Liver (tissue), 9 donors: ENCODE results near the gene SP7. TPM values are rescaled to one million over a fixed set of nuclear protein-coding genes. Genes with fewer than 3 reads are reported as not detected.
A peak's percentile ranks its signal among the peaks of the same experiment; 100 is the strongest.

Experiments used
- DNase-seq: peaks from one replicate; pipeline ENCODE4 v3.0.0-alpha.2; 2017; ENCODE audit warnings: low spot score
- H3K27ac ChIP-seq, 2 donors: one replicate each; pipeline ENCODE4 v1.7.0; 2013; ENCODE audit warnings: inconsistent platforms in 2 of 2, low read length in 2 of 2, control low read depth in 1 of 2, low read depth in 1 of 2, mild to moderate bottlenecking in 1 of 2
- H3K27me3 ChIP-seq, 4 donors: one replicate each; pipeline versions ENCODE4 v1.6.1 to v1.7.0; 2013; ENCODE audit warnings: low read length in 3 of 4, inconsistent platforms in 1 of 4, mild to moderate bottlenecking in 1 of 4, moderate library complexity in 1 of 4; ENCODE audit not compliant: control insufficient read depth in 4 of 4, insufficient read depth in 4 of 4
- H3K36me3 ChIP-seq, 4 donors: one replicate each; pipeline versions ENCODE4 v1.6.1 to v1.7.0; 2013; ENCODE audit warnings: low read length in 3 of 4, mild to moderate bottlenecking in 3 of 4, low read depth in 1 of 4, moderate library complexity in 1 of 4; ENCODE audit not compliant: control insufficient read depth in 4 of 4, insufficient read depth in 3 of 4
- H3K4me1 ChIP-seq, 4 donors: one replicate each; pipeline versions ENCODE4 v1.6.1 to v1.7.0; 2013; ENCODE audit warnings: low read length in 3 of 4, mild to moderate bottlenecking in 3 of 4, moderate library complexity in 1 of 4; ENCODE audit not compliant: control insufficient read depth in 4 of 4, insufficient read depth in 4 of 4
- H3K4me3 ChIP-seq, 3 donors: one replicate each; pipeline versions ENCODE4 v1.6.1 to v1.7.0; 2013; ENCODE audit warnings: low read length in 3 of 3, control low read depth in 1 of 3, low read depth in 1 of 3, mild to moderate bottlenecking in 1 of 3
- H3K9ac ChIP-seq, 2 donors: one replicate each; pipeline ENCODE4 v1.7.0; 2013; ENCODE audit warnings: low read length in 2 of 2, mild to moderate bottlenecking in 2 of 2, moderate library complexity in 2 of 2, control low read depth in 1 of 2, low read depth in 1 of 2
- H3K9me3 ChIP-seq, 4 donors: one replicate each; pipeline versions ENCODE4 v1.6.1 to v1.7.0; 2013; ENCODE audit warnings: low read length in 3 of 4; ENCODE audit not compliant: control insufficient read depth in 4 of 4
- CTCF ChIP-seq: fragments of 150-350 bp; IDR thresholded peaks from 2 replicates; pipeline ENCODE4 v1.5.1; 2017; ENCODE audit warnings: improper control_type of control experiment, low read depth, low read length; ENCODE audit not compliant: missing input control
- EGR1 ChIP-seq, 2 donors: IDR thresholded peaks; 2 replicates each; pipeline ENCODE4 v1.6.1; 2016 to 2018; ENCODE audit warnings: antibody characterized with exemption in 2 of 2, low read depth in 2 of 2
- FOXA1 ChIP-seq: IDR thresholded peaks from 2 replicates; pipeline ENCODE4 v1.6.1; 2016; ENCODE audit warnings: antibody characterized with exemption
- FOXA2 ChIP-seq: IDR thresholded peaks from 2 replicates; pipeline ENCODE4 v1.6.1; 2016; ENCODE audit warnings: antibody characterized with exemption
- GABPA ChIP-seq, 2 donors: IDR thresholded peaks in 1 of 2; conservative IDR thresholded peaks in 1 of 2; 2 replicates each; pipeline ENCODE4 v1.6.1; 2016; ENCODE audit warnings: antibody characterized with exemption in 2 of 2, mild to moderate bottlenecking in 1 of 2, moderate library complexity in 1 of 2
- JUND ChIP-seq, 2 donors: IDR thresholded peaks; 2 replicates each; pipeline ENCODE4 v1.6.1; 2016; ENCODE audit warnings: antibody characterized with exemption in 2 of 2
- NR2F2 ChIP-seq: IDR thresholded peaks from 2 replicates; pipeline ENCODE4 v1.6.1; 2016; ENCODE audit warnings: antibody characterized with exemption
- RAD21 ChIP-seq, 2 donors: IDR thresholded peaks; 2 replicates each; pipeline ENCODE4 v1.6.1; 2016; ENCODE audit warnings: antibody characterized with exemption in 2 of 2, mild to moderate bottlenecking in 2 of 2
- REST ChIP-seq: IDR thresholded peaks from 2 replicates; pipeline ENCODE4 v1.6.1; 2016; ENCODE audit warnings: antibody characterized with exemption, mild to moderate bottlenecking
- RXRA ChIP-seq, 2 donors: IDR thresholded peaks; 2 replicates each; pipeline ENCODE4 v1.6.1; 2017 to 2018; ENCODE audit warnings: antibody characterized with exemption in 2 of 2, mild to moderate bottlenecking in 1 of 2
- SP1 ChIP-seq: IDR thresholded peaks from 2 replicates; pipeline ENCODE4 v1.6.1; 2018; ENCODE audit warnings: antibody characterized with exemption, mild to moderate bottlenecking
- YY1 ChIP-seq: IDR thresholded peaks from 2 replicates; pipeline ENCODE4 v1.6.1; 2016; ENCODE audit warnings: antibody characterized with exemption, mild to moderate bottlenecking
- WGBS: extraction: QIAGEN DNeasy Blood & Tissue Kit; methylation state at CpG from one replicate; pipeline ENCODE4 v1.1.7; 2013; 5-methylcytosine and 5-hydroxymethylcytosine counted together
- polyA plus RNA-seq, 2 donors: library from polyadenylated mRNA; stranded (reverse) in 1 of 2; unstranded in 1 of 2; fragments of 200-250 nt in 1 of 2; fragments of >200 nt in 1 of 2; fragmentation: Nextera tagmentation in 1 of 2; extraction: Ambion mirVana in 1 of 2; gene quantifications; one replicate each; pipeline versions ENCODE4 v1.2.1 to v1.2.3, GENCODE V29; 2013 to 2015
- total RNA-seq, 2 donors: library from RNA; depleted of rRNA; stranded (reverse); fragments of >200 nt; gene quantifications; one replicate each; pipeline ENCODE4 v1.2.3, GENCODE V29; 2014
- TF ChIP-seq, protein P1 (sequence below): IDR thresholded peaks from 2 replicates; pipeline ENCODE4 v1.6.1; 2016; ENCODE audit warnings: antibody characterized with exemption
- TF ChIP-seq, protein P2 (sequence below): IDR thresholded peaks from 2 replicates; pipeline ENCODE4 v1.6.1; 2016; ENCODE audit warnings: antibody characterized with exemption
- donor health status: healthy.
- donor health status: healthy.
- donor health status: healthy.
- donor health status: healthy.
- donor health status: healthy.

SP7 gene
- total and polyA plus RNA-seq, 4 donors = not detected

DNA sequence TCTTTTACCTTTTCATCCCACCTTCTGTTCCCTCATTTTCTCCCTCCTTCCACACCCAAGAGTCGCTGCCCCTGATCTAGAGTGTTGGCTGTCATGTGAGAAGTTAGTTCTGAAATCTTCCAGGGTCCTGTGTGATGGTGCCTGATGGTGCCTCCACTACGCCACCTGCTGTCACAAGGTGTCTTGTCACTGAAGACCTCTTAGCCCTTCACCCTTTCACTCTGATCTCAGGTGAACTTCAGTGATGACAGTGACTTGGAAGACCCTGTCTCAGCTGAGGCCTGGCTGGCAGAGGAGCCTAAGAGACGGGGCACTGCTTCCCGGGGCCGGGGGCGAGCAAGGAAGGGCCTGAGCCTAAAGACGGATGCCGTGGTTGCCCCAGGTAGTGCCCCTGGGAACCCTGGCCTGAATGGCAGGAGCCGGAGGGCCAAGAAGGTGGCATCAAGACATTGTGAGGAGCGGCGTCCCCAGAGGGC lies 48.4 kb downstream of the SP7 start:
- no peak overlapping the region for H3K4me3 ChIP-seq
- no peaks in the 10 kb centered on the region for H3K27me3 ChIP-seq
- DNase-seq = peak; percentile 76
- no peak overlapping the region for H3K27ac ChIP-seq
- no peak overlapping the region for H3K9ac ChIP-seq
- 85% methylated on average over 11 of the region's 11 CpGs for WGBS
- TF ChIP-seq, protein P1, sequence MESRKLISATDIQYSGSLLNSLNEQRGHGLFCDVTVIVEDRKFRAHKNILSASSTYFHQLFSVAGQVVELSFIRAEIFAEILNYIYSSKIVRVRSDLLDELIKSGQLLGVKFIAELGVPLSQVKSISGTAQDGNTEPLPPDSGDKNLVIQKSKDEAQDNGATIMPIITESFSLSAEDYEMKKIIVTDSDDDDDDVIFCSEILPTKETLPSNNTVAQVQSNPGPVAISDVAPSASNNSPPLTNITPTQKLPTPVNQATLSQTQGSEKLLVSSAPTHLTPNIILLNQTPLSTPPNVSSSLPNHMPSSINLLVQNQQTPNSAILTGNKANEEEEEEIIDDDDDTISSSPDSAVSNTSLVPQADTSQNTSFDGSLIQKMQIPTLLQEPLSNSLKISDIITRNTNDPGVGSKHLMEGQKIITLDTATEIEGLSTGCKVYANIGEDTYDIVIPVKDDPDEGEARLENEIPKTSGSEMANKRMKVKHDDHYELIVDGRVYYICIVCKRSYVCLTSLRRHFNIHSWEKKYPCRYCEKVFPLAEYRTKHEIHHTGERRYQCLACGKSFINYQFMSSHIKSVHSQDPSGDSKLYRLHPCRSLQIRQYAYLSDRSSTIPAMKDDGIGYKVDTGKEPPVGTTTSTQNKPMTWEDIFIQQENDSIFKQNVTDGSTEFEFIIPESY = no peak
- TF ChIP-seq CTCF (peak; percentile 70), RAD21 (IDR thresholded peaks at IDR 0.05) (peak; percentile 85 to 93), NR2F2 (peak; percentile 21)
- no peaks in the 10 kb centered on the region for H3K9me3 ChIP-seq
- peaks cover 0 to 10% (median 4%) of the 10 kb centered on the region in 4 donors for H3K36me3 ChIP-seq
- no peaks in the 10 kb centered on the region for H3K4me1 ChIP-seq

DNA sequence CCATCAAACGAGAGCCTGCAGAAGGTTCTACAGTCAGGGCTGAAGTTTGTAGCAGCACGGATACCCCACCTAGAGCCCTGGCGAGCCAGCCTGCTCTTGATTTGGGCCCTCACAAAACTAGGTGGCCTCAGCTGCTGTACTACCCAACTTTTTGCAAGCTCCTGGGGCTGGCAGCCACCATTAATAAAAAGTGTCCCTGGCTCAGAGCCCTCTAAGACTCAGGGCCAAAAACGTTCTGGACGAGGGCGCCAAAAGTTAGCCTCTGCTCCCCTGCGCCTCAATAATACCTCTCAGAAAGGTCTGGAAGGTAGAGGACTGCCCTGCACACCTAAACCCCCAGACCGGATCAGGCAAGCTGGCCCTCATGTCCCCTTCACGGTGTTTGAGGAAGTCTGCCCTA lies 49.7 kb downstream of the SP7 start:
- H3K27me3 ChIP-seq = no peaks in the 10 kb centered on the region
- H3K4me3 ChIP-seq = no peak overlapping the region
- peaks cover 0 to 7% (median 1%) of the 10 kb centered on the region in 4 donors for H3K36me3 ChIP-seq
- WGBS = 90% methylated on average over 9 of the region's 9 CpGs
- H3K9ac ChIP-seq = no peak overlapping the region
- H3K4me1 ChIP-seq = no peaks in the 10 kb centered on the region
- H3K9me3 ChIP-seq = no peaks in the 10 kb centered on the region
- no peak overlapping the region for H3K27ac ChIP-seq
- DNase-seq = no peak
- TF ChIP-seq NR2F2 (no peak), FOXA2 (no peak), RAD21 (IDR thresholded peaks at IDR 0.05) (no peak), REST (no peak), JUND (IDR thresholded peaks at IDR 0.05) (no peak)

GRCh38 chr12:53279888-53280498 lies 56.2 kb downstream of the SP7 start:
- Histone ChIP-seq H3K27ac (peak overlapping the region in 1 of 2 donors; percentile 37), H3K36me3 (peaks cover 0 to 3% (median 1%) of the 10 kb centered on the region in 4 donors), H3K4me3 (peak overlapping the region; percentile 14 to 27 (median 20)), H3K4me1 (peaks cover 4 to 12% (median 11%) of the 10 kb centered on the region in 4 donors), H3K27me3 (no peaks in the 10 kb centered on the region), H3K9me3 (no peaks in the 10 kb centered on the region), H3K9ac (no peak overlapping the region)
- 49% methylated on average over 9 of the region's 9 CpGs for WGBS
- no peak for DNase-seq
- TF ChIP-seq, protein P2, sequence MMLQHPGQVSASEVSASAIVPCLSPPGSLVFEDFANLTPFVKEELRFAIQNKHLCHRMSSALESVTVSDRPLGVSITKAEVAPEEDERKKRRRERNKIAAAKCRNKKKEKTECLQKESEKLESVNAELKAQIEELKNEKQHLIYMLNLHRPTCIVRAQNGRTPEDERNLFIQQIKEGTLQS = peak; percentile 41
- peak; percentile 40 for TF ChIP-seq SP1
- TF ChIP-seq EGR1 (IDR thresholded peaks at IDR 0.05; ENCODE audit: low read depth in 2 of 2) = no peak
- no peak for TF ChIP-seq YY1
- TF ChIP-seq, protein P1 = no peak
- TF ChIP-seq CTCF = no peak
- peak in 1 of 2 donors; percentile 39 for TF ChIP-seq RXRA (IDR thresholded peaks at IDR 0.05)
- peak; percentile 21 for TF ChIP-seq FOXA1
- TF ChIP-seq FOXA2 = peak; percentile 36
- TF ChIP-seq GABPA (IDR thresholded peaks at IDR 0.05 in 1 of 2, conservative IDR thresholded peaks at IDR 0.05 in 1 of 2) = no peak
